GM18505 (cell line): ENCODE measurements around the gene POLE.
A peak's percentile ranks its signal among the peaks of the same experiment; 100 is the strongest.

ENCODE experiments used
- ATAC-seq: cut with Tn5 transposase; IDR thresholded peaks from one replicate; pipeline ENCODE4 v1.9.1; 2021; ENCODE audit not compliant: unreplicated experiment
- POLR2A ChIP-seq: IDR thresholded peaks from 4 replicates; pipeline ENCODE4 v1.6.1; 2011; ENCODE audit warnings: borderline replicate concordance; ENCODE audit not compliant: insufficient read depth, insufficient read length; ENCODE audit errors: extremely low read depth

Gene POLE

GRCh38 chr12:132687211-132688164 lies at the start of gene POLE, which contains the start of gene PXMP2:
Gene POLE, minus strand, starts transcription at chr12:132687342. Its CDS starts 27 bp downstream, at chr12:132687315.
Gene PXMP2, plus strand, starts transcription at chr12:132687587. Its CDS starts 84 bp downstream, at chr12:132687671.
- peak; percentile 91 for ATAC-seq
- TF ChIP-seq POLR2A: peak; percentile 67

GRCh38 chr12:132736913-132737312 lies 49.8 kb upstream of the POLE start:
- ATAC-seq: no peak
- TF ChIP-seq POLR2A: no peak

- ATAC-seq: no peak
- no peak for TF ChIP-seq POLR2A
Observed at GRCh38 chr12:132736378-132736777, 49.2 kb upstream of the POLE start.

- no peak for ATAC-seq
- TF ChIP-seq POLR2A: no peak
Observed at GRCh38 chr12:132735496-132735895, 48.4 kb upstream of the POLE start.

- TF ChIP-seq POLR2A: no peak
- ATAC-seq: no peak
Observed at GRCh38 chr12:132734206-132734605, 47.1 kb upstream of the POLE start.

GRCh38 chr12:132731574-132731973 lies 44.4 kb upstream of the POLE start:
- no peak for TF ChIP-seq POLR2A
- ATAC-seq: no peak

- ATAC-seq: no peak
- TF ChIP-seq POLR2A: no peak
Observed at GRCh38 chr12:132730353-132730752, 43.2 kb upstream of the POLE start.

- no peak for TF ChIP-seq POLR2A
- no peak for ATAC-seq
Observed at GRCh38 chr12:132729541-132730320, 42.6 kb upstream of the POLE start.

GRCh38 chr12:132728502-132728901 lies 41.4 kb upstream of the POLE start:
- no peak for ATAC-seq
- TF ChIP-seq POLR2A: no peak

GRCh38 chr12:132727091-132727794 lies 40.1 kb upstream of the POLE start:
- ATAC-seq: no peak
- no peak for TF ChIP-seq POLR2A

GRCh38 chr12:132726386-132726785 lies 39.2 kb upstream of the POLE start:
- no peak for TF ChIP-seq POLR2A
- no peak for ATAC-seq

- no peak for ATAC-seq
- TF ChIP-seq POLR2A: no peak
Observed at GRCh38 chr12:132724506-132725241, 37.5 kb upstream of the POLE start.
